Coronary artery (tissue), 2 donors: Measurements from ENCODE around the gene PSTPIP2.

Source experiments
- DNase-seq: peaks from one replicate; pipeline ENCODE4 v3.0.0-alpha.2; 2017; ENCODE audit warnings: low spot score
- H3K27ac ChIP-seq, 2 donors: fragments of 200-600 bp; sonication (generic); one replicate each; pipeline ENCODE4 v1.5.1; 2016 to 2019
- H3K4me3 ChIP-seq: fragments of 200-600 bp; sonication (generic); 2 replicates; pipeline ENCODE4 v1.5.1; 2016; ENCODE audit warnings: mild to moderate bottlenecking, moderate library complexity
- CTCF ChIP-seq: fragments of 200-600 bp; sonication (generic); IDR thresholded peaks from one replicate; pipeline ENCODE4 v1.5.1; 2019; ENCODE audit warnings: antibody characterized with exemption

PSTPIP2 gene

GRCh38 chr18:45957100-45957499, 115.0 kb downstream of the PSTPIP2 start:
- H3K4me3 ChIP-seq: no peak overlapping the region
- no peak for DNase-seq
- H3K27ac ChIP-seq: no peak overlapping the region
- no peak for TF ChIP-seq CTCF

- no peak overlapping the region for H3K4me3 ChIP-seq
- no peak for DNase-seq
- TF ChIP-seq CTCF: no peak
- H3K27ac ChIP-seq: no peak overlapping the region
Measured at GRCh38 chr18:45954070-45954934, 117.8 kb downstream of the PSTPIP2 start.

GRCh38 chr18:45951016-45951714, 120.9 kb downstream of the PSTPIP2 start:
- no peak overlapping the region for H3K4me3 ChIP-seq
- TF ChIP-seq CTCF: no peak
- no peak overlapping the region for H3K27ac ChIP-seq
- no peak for DNase-seq

GRCh38 chr18:45945669-45946068, 126.4 kb downstream of the PSTPIP2 start:
- no peak overlapping the region for H3K27ac ChIP-seq
- TF ChIP-seq CTCF: no peak
- no peak for DNase-seq
- no peak overlapping the region for H3K4me3 ChIP-seq

GRCh38 chr18:45940724-45941123, 131.3 kb downstream of the PSTPIP2 start:
- no peak overlapping the region for H3K4me3 ChIP-seq
- no peak for TF ChIP-seq CTCF
- DNase-seq: no peak
- H3K27ac ChIP-seq: no peak overlapping the region

GRCh38 chr18:45939236-45939635, 132.8 kb downstream of the PSTPIP2 start:
- Histone ChIP-seq H3K27ac (no peak overlapping the region), H3K4me3 (no peak overlapping the region)
- TF ChIP-seq CTCF: no peak
- no peak for DNase-seq
